Measurements from ENCODE around the gene PEPD.

PEPD gene

GRCh38 chr19:33468361-33469170 lies 53.0 kb downstream of the PEPD start:
- Histone ChIP-seq H2BK5ac (ENCODE audit: low read length) (no peak overlapping the region), H3K36me3 (replicated peaks in 1 of 2; ENCODE audit: control insufficient read depth in 2 of 2, insufficient read depth in 2 of 2, low read length in 2 of 2) (peaks cover 0 to 2% of the 10 kb centered on the region in 2 donors), H2AK5ac (ENCODE audit: low read depth, low read length) (no peak overlapping the region), H3K14ac (ENCODE audit: low read length) (no peak overlapping the region), H3K9ac (ENCODE audit: low read depth, low read length, poor library complexity) (peak overlapping the region; percentile 32), H2BK12ac (ENCODE audit: low read length) (no peak overlapping the region), H4K8ac (ENCODE audit: low read depth, low read length) (no peak overlapping the region), H4K91ac (ENCODE audit: low read depth, low read length, poor library complexity) (no peak overlapping the region), H3K79me1 (ENCODE audit: low read depth, low read length) (no peaks in the 10 kb centered on the region), H3K4me2 (ENCODE audit: insufficient read depth, low read length, poor library complexity, severe bottlenecking) (no peak overlapping the region), H3K18ac (ENCODE audit: low read length) (no peak overlapping the region), H3K27ac (replicated peaks; ENCODE audit: low read length) (no peak overlapping the region), H3K9me3 (replicated peaks in 1 of 2; ENCODE audit: control insufficient read depth in 2 of 2, insufficient read depth in 1 of 2, low read depth in 1 of 2, low read length in 2 of 2) (no peaks in the 10 kb centered on the region), H3K4ac (ENCODE audit: low read length) (no peak overlapping the region), H3K23ac (ENCODE audit: low read depth, low read length, poor library complexity) (peak overlapping the region; percentile 25), H2BK120ac (ENCODE audit: low read depth, low read length) (no peak overlapping the region), H3K4me3 (ENCODE audit: low read length in 2 of 2) (no peak overlapping the region), H3K27me3 (ENCODE audit: control insufficient read depth in 3 of 3, insufficient read depth in 3 of 3, low read depth in 1 of 3, low read length in 3 of 3) (no peaks in the 10 kb centered on the region), H2AFZ (ENCODE audit: low read length) (no peak overlapping the region), H2BK15ac (ENCODE audit: low read length) (no peak overlapping the region), H3K4me1 (ENCODE audit: control insufficient read depth in 2 of 2, insufficient read depth in 1 of 2, low read depth in 1 of 2, low read length in 2 of 2) (peaks cover 6 to 8% of the 10 kb centered on the region in 2 donors)
- DNase-seq (ENCODE audit: low spot score), result no peak
- WGBS, 2 donors (ENCODE audit: extremely low coverage in 2 of 2, insufficient read length in 2 of 2, insufficient replicate concordance in 1 of 2), result no CpG with 5 or more reads among the region's 31 CpGs

- peaks cover 0 to 2% of the 10 kb centered on the region in 2 donors for H3K36me3 ChIP-seq (replicated peaks in 1 of 2; ENCODE audit: control insufficient read depth in 2 of 2, insufficient read depth in 2 of 2, low read length in 2 of 2)
- H4K8ac ChIP-seq (ENCODE audit: low read depth, low read length), result no peak overlapping the region
- H2BK15ac ChIP-seq (ENCODE audit: low read length), result no peak overlapping the region
- no peak overlapping the region for H2BK5ac ChIP-seq (ENCODE audit: low read length)
- WGBS, 2 donors (ENCODE audit: extremely low coverage in 2 of 2, insufficient read length in 2 of 2, insufficient replicate concordance in 1 of 2), result no CpG with 5 or more reads among the region's 11 CpGs
- no peak overlapping the region for H3K9ac ChIP-seq (ENCODE audit: low read depth, low read length, poor library complexity)
- H3K4ac ChIP-seq (ENCODE audit: low read length), result no peak overlapping the region
- no peak overlapping the region for H2AK5ac ChIP-seq (ENCODE audit: low read depth, low read length)
- no peak overlapping the region for H3K27ac ChIP-seq (replicated peaks; ENCODE audit: low read length)
- H4K91ac ChIP-seq (ENCODE audit: low read depth, low read length, poor library complexity), result no peak overlapping the region
- no peaks in the 10 kb centered on the region for H3K27me3 ChIP-seq (ENCODE audit: control insufficient read depth in 3 of 3, insufficient read depth in 3 of 3, low read depth in 1 of 3, low read length in 3 of 3)
- H2AFZ ChIP-seq (ENCODE audit: low read length), result no peak overlapping the region
- no peak overlapping the region for H2BK12ac ChIP-seq (ENCODE audit: low read length)
- H3K23ac ChIP-seq (ENCODE audit: low read depth, low read length, poor library complexity), result peak overlapping the region; percentile 25
- no peak overlapping the region for H3K18ac ChIP-seq (ENCODE audit: low read length)
- H3K4me2 ChIP-seq (ENCODE audit: insufficient read depth, low read length, poor library complexity, severe bottlenecking), result no peak overlapping the region
- no peak for DNase-seq (ENCODE audit: low spot score)
- H2BK120ac ChIP-seq (ENCODE audit: low read depth, low read length), result no peak overlapping the region
- no peaks in the 10 kb centered on the region for H3K79me1 ChIP-seq (ENCODE audit: low read depth, low read length)
- no peak overlapping the region for H3K4me3 ChIP-seq (ENCODE audit: low read length in 2 of 2)
- no peaks in the 10 kb centered on the region for H3K9me3 ChIP-seq (replicated peaks in 1 of 2; ENCODE audit: control insufficient read depth in 2 of 2, insufficient read depth in 1 of 2, low read depth in 1 of 2, low read length in 2 of 2)
- peaks cover under 1 to 3% of the 10 kb centered on the region in 2 donors for H3K4me1 ChIP-seq (ENCODE audit: control insufficient read depth in 2 of 2, insufficient read depth in 1 of 2, low read depth in 1 of 2, low read length in 2 of 2)
- H3K14ac ChIP-seq (ENCODE audit: low read length), result no peak overlapping the region
These were observed 53.7 kb downstream of the PEPD start for GRCh38 chr19:33467851-33468250.

- no peak overlapping the region for H4K91ac ChIP-seq (ENCODE audit: low read depth, low read length, poor library complexity)
- H2BK12ac ChIP-seq (ENCODE audit: low read length), result no peak overlapping the region
- peaks cover 0 to 2% of the 10 kb centered on the region in 2 donors for H3K36me3 ChIP-seq (replicated peaks in 1 of 2; ENCODE audit: control insufficient read depth in 2 of 2, insufficient read depth in 2 of 2, low read length in 2 of 2)
- H3K4me3 ChIP-seq (ENCODE audit: low read length in 2 of 2), result no peak overlapping the region
- H2BK5ac ChIP-seq (ENCODE audit: low read length), result no peak overlapping the region
- no peak overlapping the region for H4K8ac ChIP-seq (ENCODE audit: low read depth, low read length)
- peaks cover 0 to 2% of the 10 kb centered on the region in 2 donors for H3K4me1 ChIP-seq (ENCODE audit: control insufficient read depth in 2 of 2, insufficient read depth in 1 of 2, low read depth in 1 of 2, low read length in 2 of 2)
- no peak overlapping the region for H3K4ac ChIP-seq (ENCODE audit: low read length)
- no peak overlapping the region for H2BK120ac ChIP-seq (ENCODE audit: low read depth, low read length)
- WGBS, 2 donors (ENCODE audit: extremely low coverage in 2 of 2, insufficient read length in 2 of 2, insufficient replicate concordance in 1 of 2), result no CpG with 5 or more reads among the region's 1 CpG
- no peak overlapping the region for H3K23ac ChIP-seq (ENCODE audit: low read depth, low read length, poor library complexity)
- no peak overlapping the region for H3K14ac ChIP-seq (ENCODE audit: low read length)
- no peak overlapping the region for H2AK5ac ChIP-seq (ENCODE audit: low read depth, low read length)
- no peaks in the 10 kb centered on the region for H3K79me1 ChIP-seq (ENCODE audit: low read depth, low read length)
- no peaks in the 10 kb centered on the region for H3K9me3 ChIP-seq (replicated peaks in 1 of 2; ENCODE audit: control insufficient read depth in 2 of 2, insufficient read depth in 1 of 2, low read depth in 1 of 2, low read length in 2 of 2)
- no peak overlapping the region for H3K4me2 ChIP-seq (ENCODE audit: insufficient read depth, low read length, poor library complexity, severe bottlenecking)
- H3K18ac ChIP-seq (ENCODE audit: low read length), result no peak overlapping the region
- no peak overlapping the region for H3K27ac ChIP-seq (replicated peaks; ENCODE audit: low read length)
- H2AFZ ChIP-seq (ENCODE audit: low read length), result no peak overlapping the region
- no peaks in the 10 kb centered on the region for H3K27me3 ChIP-seq (ENCODE audit: control insufficient read depth in 3 of 3, insufficient read depth in 3 of 3, low read depth in 1 of 3, low read length in 3 of 3)
- no peak overlapping the region for H3K9ac ChIP-seq (ENCODE audit: low read depth, low read length, poor library complexity)
- DNase-seq (ENCODE audit: low spot score), result no peak
- no peak overlapping the region for H2BK15ac ChIP-seq (ENCODE audit: low read length)
These were observed 55.8 kb downstream of the PEPD start for GRCh38 chr19:33465834-33466233.

GRCh38 chr19:33465371-33465770 lies 56.2 kb downstream of the PEPD start:
- H3K18ac ChIP-seq (ENCODE audit: low read length), result no peak overlapping the region
- no peaks in the 10 kb centered on the region for H3K79me1 ChIP-seq (ENCODE audit: low read depth, low read length)

More at GRCh38 chr19:33465371-33465770, 56.2 kb downstream of the PEPD start:
- H4K8ac ChIP-seq (ENCODE audit: low read depth, low read length), result no peak overlapping the region
- H2AFZ ChIP-seq (ENCODE audit: low read length), result no peak overlapping the region
- H3K4me2 ChIP-seq (ENCODE audit: insufficient read depth, low read length, poor library complexity, severe bottlenecking), result no peak overlapping the region
- no peak overlapping the region for H4K91ac ChIP-seq (ENCODE audit: low read depth, low read length, poor library complexity)
- no peak overlapping the region for H2BK15ac ChIP-seq (ENCODE audit: low read length)
- peaks cover 0 to 2% of the 10 kb centered on the region in 2 donors for H3K4me1 ChIP-seq (ENCODE audit: control insufficient read depth in 2 of 2, insufficient read depth in 1 of 2, low read depth in 1 of 2, low read length in 2 of 2)
- no peak overlapping the region for H3K23ac ChIP-seq (ENCODE audit: low read depth, low read length, poor library complexity)
- peaks cover 0 to 2% of the 10 kb centered on the region in 2 donors for H3K36me3 ChIP-seq (replicated peaks in 1 of 2; ENCODE audit: control insufficient read depth in 2 of 2, insufficient read depth in 2 of 2, low read length in 2 of 2)
- no peaks in the 10 kb centered on the region for H3K27me3 ChIP-seq (ENCODE audit: control insufficient read depth in 3 of 3, insufficient read depth in 3 of 3, low read depth in 1 of 3, low read length in 3 of 3)
- H2BK120ac ChIP-seq (ENCODE audit: low read depth, low read length), result no peak overlapping the region
- H2BK12ac ChIP-seq (ENCODE audit: low read length), result no peak overlapping the region
- H2BK5ac ChIP-seq (ENCODE audit: low read length), result no peak overlapping the region
- no CpG with 5 or more reads among the region's 9 CpGs for WGBS, 2 donors (ENCODE audit: extremely low coverage in 2 of 2, insufficient read length in 2 of 2, insufficient replicate concordance in 1 of 2)
- H3K9me3 ChIP-seq (replicated peaks in 1 of 2; ENCODE audit: control insufficient read depth in 2 of 2, insufficient read depth in 1 of 2, low read depth in 1 of 2, low read length in 2 of 2), result no peaks in the 10 kb centered on the region
- H3K27ac ChIP-seq (replicated peaks; ENCODE audit: low read length), result no peak overlapping the region
- H3K4ac ChIP-seq (ENCODE audit: low read length), result no peak overlapping the region
- H3K4me3 ChIP-seq (ENCODE audit: low read length in 2 of 2), result no peak overlapping the region
- no peak overlapping the region for H3K14ac ChIP-seq (ENCODE audit: low read length)
- no peak overlapping the region for H2AK5ac ChIP-seq (ENCODE audit: low read depth, low read length)
- H3K9ac ChIP-seq (ENCODE audit: low read depth, low read length, poor library complexity), result no peak overlapping the region
- DNase-seq (ENCODE audit: low spot score), result no peak

All from neuronal stem cell (in vitro differentiated cells).